Measurements from ENCODE around the gene HOMER2.

DNA sequence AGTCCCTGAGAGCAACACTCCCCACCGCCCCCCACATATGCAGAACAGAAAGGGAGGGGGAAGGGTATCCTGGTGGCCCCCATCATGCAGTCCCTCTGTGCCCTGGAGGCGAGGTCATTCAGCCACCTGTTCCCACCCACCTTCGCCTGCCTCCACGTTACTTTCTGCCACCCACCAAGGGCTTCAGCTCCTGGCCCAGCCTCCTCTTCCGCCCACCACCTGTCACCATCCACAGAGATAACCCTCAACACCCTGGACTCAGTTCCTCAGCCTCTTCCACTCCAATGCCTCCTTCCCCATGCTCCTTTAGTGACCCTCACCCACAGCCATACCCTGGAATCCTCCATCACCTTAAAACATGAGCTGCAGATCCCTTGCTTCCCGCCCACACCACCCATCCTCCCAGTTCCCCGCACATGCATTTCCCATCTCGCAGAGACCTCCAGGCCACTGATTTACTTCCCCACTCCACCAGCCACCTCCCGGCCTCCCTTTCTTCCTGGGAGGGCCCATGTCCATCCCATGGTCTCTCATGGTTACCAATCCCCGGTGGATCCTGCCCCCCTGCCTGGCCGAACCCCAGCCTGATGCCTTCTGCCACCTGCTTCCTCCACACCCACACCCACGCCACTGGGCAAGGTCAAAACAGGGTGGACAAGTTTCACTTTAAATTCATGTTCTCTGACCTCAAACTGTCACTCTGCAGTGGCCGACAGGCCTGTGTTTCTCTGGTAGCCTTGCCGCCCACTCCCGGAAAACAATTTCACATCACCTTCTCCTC is 18.2 kb downstream of the HOMER2 start:
- TF ChIP-seq, protein P1, sequence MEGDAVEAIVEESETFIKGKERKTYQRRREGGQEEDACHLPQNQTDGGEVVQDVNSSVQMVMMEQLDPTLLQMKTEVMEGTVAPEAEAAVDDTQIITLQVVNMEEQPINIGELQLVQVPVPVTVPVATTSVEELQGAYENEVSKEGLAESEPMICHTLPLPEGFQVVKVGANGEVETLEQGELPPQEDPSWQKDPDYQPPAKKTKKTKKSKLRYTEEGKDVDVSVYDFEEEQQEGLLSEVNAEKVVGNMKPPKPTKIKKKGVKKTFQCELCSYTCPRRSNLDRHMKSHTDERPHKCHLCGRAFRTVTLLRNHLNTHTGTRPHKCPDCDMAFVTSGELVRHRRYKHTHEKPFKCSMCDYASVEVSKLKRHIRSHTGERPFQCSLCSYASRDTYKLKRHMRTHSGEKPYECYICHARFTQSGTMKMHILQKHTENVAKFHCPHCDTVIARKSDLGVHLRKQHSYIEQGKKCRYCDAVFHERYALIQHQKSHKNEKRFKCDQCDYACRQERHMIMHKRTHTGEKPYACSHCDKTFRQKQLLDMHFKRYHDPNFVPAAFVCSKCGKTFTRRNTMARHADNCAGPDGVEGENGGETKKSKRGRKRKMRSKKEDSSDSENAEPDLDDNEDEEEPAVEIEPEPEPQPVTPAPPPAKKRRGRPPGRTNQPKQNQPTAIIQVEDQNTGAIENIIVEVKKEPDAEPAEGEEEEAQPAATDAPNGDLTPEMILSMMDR (conservative IDR thresholded peaks at IDR 0.05; ENCODE audit: low read depth, low read length) = no peak
- TF ChIP-seq EZH2 (IDR thresholded peaks at IDR 0.05; ENCODE audit: low read length, unreplicated experiment) (no peak), EZH2phosphoT487 (IDR thresholded peaks at IDR 0.05; ENCODE audit: borderline replicate concordance, low read length) (no peak)

Data from PC-3 (cell line).